ENCODE results near the gene AREG.
A peak's percentile ranks its signal among the peaks of the same experiment; 100 is the strongest.

AREG gene

DNA sequence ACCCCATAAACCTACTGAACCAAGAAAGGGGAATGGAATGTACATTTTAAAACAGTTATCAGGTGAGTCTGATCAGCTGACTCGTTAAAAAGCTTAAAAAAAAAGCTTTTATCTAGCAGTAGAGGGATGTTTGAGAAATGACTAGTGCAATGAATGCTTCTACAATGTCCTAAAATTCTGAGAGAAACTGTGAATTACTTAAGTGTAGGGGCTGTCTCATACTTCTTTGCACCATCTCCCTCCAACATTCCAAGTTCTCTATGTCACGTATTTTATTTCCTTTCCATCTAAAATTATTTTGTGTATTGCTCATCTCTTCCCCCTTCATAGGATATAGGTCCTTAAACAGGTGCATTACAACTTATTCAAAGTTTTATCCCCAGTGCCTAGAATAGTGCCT, 11.9 kb upstream of the AREG start:
- DNase-seq (ENCODE audit: low read depth) = no peak

DNA sequence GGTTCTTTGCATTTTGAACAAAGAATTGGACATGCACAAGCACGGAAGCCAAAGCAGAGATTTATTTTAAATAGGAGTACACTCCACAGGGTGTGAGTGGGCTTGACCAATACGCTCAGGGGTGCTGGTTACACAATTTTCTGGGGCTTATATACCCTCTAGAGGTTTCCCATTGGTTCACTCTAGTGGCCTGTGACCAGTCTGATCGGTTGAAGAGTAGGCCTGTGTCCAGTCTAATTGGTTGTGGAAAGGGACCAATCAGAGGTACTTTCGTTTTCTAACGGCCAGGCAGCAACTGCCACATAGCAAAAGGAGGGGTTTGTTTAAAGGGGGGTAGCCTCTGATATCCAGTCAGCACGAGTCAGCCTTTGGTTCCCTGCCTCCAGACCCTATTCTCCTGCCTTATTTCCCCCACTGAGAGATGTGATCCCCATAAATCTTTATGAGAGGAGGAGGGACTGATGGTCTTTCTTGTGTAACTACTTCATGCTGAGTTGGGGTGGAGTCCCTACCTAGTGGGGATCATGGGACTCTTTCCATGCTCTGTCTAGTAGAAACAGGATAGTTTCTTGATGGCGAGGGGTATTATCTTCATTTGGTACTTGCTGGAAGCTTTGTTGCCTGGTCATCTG, 11.3 kb upstream of the AREG start:
- DNase-seq (ENCODE audit: low read depth) = no peak

DNA sequence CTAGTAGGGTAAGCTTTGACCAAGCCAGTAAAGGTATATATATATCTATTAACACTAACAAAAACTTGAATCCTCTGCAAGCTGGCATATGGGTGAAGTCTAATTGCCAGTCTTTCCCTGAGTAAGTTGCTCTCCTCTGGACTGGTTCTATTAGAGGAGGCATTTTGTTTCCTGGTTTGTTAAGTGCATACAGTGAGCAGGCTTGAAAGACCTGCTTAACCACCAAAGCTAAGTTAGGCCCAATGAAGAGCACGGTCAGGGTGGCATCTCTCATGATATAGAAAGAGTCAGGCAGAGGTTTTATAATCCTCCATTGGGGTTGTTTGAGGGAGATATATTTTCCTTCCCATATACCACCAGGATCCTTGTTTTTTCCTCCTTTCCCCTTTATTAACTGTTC, 9.6 kb upstream of the AREG start:
- no peak for DNase-seq (ENCODE audit: low read depth)

DNA sequence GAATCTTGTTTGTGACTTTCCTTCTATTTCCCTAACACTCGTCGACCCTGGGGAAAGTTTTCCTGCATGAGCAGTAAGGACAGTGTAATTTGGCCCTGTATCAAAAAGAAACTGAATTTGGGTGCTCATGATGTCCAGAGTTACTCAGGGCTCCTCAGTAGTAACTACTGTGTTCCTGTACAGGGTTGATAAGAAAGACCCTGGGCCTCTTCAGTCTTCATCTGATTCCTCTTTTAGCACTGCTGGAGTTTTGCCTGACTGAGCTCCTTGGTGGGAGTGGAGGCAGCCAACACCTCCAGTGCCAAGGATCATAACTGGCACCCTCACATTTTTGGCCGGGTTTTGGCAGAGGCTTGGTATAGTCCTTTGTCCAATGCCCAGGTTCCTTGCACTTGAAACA, 7.1 kb upstream of the AREG start:
- DNase-seq (ENCODE audit: low read depth) = no peak

DNA sequence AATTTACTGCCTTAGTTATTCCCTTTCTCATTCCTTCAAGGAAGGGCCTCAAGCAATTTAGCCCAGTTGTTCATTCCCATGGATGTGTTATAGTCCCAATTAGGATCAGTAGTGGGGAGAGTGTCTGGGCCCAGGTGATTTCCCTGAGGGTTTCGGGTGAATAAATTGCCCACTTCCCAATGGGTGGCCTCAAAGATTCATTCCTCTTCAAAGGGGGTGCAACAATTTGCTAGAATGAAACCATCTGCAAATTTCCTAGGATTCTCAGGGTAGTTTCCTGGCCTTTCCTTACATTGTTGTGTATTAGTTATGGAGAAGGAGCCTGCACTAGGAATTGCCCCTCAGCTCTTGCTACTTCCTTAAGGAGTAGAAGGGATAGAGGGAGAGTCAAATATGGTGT, 6.3 kb upstream of the AREG start:
- no peak for DNase-seq (ENCODE audit: low read depth)

DNA sequence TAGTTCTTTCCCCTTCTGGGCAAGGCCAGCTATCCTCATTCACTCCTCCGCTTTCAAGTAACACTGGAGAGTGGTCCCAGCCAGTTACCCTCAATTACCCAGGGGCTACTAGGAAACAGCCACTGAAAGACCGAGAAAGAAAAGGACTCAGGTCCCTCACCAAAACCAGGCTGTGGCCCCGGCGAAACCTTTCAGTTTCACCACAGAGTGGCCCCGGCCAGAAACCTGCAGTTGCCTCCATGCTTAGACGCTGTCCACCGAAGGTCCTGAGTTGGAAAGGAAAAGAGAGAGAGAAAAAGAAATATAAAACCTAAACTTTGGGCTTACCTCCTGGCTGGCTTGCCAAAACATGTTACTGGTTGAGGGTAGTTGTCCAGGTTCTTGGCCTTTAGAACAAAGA, 5.0 kb upstream of the AREG start:
- DNase-seq (ENCODE audit: low read depth) = no peak

DNA sequence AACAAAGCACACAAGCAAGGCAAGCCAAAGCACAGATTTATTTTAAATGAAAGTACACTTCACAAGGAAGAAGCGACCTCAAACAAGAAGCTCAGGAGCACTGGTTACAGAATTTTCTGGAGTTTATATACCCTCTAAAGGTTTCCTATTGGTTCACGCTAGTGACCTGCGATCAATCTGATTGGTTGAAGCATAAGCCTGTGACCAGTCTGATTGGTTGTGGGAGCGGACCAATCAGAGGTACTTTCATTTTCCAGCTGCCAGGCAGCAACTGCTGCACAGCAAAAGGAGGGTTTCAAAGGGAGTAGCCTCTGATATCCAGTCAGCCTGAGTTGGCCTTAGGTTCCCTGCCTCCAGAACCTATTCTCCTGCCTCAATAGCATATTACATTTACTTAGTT, 4.6 kb upstream of the AREG start:
- no peak for DNase-seq (ENCODE audit: low read depth)

DNA sequence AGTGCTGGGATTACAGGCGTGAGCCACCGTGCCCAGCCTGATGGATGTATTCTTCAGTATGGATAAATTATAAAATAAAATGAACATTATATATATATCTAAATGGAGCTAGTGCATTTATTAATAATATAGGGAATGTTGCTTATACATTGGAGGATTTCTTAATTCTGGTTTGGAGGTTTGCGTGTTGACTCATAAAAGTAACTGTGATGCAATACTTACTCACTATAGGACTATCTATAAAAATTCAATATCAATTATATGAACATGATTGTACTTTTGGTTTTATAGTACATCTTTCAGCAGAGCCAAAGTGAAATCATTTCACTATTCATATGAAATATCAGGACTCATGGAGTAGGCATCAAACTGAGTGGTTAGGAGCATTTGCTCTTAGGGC, 3.2 kb upstream of the AREG start:
- peak; percentile 51 for DNase-seq (ENCODE audit: low read depth)

DNA sequence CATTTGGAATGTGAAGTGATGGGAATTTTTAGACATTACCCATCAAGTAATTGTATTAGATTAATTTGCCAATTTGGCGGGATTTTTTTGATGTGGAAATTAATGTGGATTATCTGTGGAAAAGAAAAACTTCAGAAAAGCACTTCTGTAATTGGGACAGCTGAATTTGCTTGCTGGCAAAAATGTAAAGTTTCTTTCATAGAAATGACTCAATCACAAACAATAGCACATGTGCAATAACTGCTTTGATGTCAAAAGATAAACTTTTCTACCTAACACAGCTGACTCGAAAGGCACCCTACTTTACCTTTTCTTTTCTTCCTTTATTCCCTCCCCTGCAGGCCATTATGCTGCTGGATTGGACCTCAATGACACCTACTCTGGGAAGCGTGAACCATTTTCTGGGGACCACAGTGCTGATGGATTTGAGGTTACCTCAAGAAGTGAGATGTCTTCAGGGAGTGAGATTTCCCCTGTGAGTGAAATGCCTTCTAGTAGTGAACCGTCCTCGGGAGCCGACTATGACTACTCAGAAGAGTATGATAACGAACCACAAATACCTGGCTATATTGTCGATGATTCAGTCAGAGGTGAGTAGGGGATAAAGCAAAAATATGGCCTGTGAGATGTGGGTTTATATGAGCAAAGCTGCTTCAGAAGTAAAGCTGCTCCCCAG, 1.4 kb downstream of the AREG start:
- no peak for DNase-seq (ENCODE audit: low read depth)

DNA sequence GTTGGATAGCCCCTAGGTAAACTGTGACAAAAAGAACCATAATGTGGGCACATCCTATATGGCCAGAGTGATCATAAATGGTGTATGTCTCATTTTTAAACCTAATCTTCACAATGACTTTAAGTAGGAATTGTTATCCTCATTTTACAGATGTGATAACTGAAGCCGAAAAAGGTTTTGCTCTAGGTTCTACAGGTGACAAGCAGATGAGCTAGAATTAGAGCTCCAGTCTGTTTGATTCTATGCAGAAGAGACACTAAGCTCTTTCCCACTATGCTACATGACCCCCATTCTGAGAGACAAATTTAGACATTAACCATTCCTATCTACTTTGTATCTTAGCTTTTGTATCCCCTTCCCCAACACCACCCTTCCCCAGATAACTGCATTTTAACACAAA, 2.0 kb downstream of the AREG start:
- DNase-seq (ENCODE audit: low read depth) = no peak

DNA sequence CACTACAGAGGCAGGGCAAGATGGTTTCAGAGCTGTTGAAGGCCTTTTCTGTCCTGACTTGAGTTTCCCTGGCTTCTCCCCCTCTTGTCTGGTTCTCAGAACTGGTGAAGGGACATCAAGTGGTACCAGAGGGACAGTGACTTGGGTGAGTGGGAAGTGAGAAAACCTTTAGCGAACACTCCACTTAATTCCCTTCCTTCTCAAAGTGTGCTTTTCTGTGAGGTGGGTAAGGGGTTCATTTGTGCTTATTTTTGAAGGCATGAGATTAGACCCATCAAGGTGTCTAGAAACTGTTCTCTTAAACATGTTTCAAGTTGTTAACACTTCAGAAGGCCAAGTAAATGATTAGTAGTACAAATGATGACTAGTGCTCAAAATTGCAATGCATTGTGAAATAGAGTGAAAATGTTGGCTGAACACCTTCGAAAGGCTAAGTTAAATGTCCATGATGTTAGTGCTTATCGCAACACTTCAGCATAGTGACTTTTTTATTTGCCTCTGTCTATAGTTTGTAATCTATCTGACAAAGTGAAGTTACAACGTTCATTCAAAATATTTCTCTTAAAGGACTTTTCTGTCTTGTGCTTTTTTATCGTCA, 2.8 kb downstream of the AREG start:
- DNase-seq (ENCODE audit: low read depth) = no peak

DNA sequence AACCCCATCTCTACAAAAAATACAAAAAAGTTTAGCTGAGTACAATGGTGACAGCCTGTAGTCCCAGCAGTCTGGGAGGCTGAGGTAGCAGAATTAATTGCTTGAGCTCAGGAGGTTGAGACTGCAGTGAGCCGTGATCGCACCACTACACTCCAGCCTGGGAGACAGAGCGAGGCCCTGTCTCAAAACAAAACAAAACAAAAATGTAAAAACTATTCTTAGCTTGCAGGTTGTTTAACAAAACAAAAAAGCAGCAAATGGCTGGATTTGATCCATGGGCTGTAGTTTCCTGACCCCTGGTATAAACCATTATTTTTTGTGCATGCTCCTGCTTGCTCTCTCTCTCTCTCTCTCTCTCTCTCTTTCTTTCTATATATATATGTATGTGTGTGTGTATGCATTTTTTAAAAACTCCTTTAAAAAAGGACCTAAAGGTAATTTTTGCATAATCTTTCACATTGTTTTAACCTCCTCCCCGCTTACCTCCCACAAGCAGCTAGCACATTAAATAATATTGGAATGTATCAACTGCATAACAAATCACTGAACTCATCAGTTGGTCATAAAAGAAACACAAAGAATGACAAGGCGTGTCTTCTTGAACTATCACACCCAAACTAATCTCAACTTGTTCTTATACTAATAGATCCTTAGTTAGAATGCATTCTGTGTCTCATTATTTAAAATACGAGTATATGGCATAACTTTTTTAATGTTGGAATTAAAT, 4.8 kb downstream of the AREG start:
- DNase-seq (ENCODE audit: low read depth) = no peak

DNA sequence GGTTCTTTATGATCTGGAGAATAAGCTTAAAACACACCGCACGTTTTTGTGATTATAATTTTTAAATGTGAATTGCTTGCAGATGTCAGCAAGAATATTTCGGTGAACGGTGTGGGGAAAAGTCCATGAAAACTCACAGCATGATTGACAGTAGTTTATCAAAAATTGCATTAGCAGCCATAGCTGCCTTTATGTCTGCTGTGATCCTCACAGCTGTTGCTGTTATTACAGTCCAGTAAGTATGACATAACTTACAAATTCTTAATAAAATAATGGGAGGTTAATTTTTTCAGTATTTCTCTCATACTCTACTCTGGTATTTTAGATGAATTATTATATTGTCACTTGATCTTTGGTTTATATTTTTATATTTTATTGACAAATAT, 5.4 kb downstream of the AREG start:
- DNase-seq (ENCODE audit: low read depth) = no peak

DNA sequence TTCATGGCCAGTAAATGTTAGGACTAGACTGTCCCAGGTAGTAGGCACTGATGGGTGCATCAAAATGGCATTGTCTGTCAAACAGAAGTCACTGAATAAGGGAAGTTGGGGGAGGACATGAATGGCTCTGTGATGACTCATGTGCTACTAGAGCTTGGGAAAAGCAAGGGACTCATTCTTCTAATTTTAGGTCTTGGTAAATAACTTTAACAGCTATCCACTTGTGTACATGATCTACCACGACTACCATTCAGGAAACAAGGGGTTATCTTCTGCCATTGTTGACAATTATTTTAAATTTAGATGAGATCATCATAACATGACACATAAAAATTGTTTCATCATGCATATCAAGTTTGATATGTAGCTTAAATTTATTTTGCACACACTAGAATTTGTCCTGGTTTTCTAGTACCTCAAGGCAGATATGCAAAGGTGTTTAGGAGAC, 6.3 kb downstream of the AREG start:
- peak; percentile 41 for DNase-seq (ENCODE audit: low read depth)

DNA sequence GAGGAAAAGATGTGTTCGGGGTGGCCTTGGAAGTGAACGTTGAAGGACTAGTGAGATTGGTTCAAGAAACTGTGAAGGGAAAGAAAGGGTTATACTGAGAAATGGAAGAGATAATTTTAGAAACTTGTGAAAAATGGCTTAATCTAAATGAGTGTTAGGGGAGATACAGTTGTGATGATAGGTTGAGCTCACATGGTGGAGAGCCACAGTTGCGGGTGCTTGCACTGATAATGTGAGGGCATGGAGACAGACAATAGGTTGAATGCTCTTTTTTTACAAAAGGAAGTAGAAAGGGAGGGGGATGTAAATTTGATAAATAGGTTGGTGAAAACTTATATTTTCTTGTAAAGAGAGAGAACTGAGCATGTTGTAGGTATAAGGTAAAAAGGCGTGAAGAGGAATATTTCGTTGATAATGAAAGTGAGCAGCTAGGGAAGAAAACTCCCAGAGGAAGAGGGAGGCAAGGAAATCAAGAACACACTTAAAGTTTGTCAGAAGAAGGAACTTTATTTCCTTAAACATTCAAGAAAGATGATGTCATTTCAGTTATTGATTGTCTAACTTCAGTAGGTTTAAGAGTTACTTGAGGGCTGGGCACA, 8.2 kb downstream of the AREG start:
- no peak for DNase-seq (ENCODE audit: low read depth)

DNA sequence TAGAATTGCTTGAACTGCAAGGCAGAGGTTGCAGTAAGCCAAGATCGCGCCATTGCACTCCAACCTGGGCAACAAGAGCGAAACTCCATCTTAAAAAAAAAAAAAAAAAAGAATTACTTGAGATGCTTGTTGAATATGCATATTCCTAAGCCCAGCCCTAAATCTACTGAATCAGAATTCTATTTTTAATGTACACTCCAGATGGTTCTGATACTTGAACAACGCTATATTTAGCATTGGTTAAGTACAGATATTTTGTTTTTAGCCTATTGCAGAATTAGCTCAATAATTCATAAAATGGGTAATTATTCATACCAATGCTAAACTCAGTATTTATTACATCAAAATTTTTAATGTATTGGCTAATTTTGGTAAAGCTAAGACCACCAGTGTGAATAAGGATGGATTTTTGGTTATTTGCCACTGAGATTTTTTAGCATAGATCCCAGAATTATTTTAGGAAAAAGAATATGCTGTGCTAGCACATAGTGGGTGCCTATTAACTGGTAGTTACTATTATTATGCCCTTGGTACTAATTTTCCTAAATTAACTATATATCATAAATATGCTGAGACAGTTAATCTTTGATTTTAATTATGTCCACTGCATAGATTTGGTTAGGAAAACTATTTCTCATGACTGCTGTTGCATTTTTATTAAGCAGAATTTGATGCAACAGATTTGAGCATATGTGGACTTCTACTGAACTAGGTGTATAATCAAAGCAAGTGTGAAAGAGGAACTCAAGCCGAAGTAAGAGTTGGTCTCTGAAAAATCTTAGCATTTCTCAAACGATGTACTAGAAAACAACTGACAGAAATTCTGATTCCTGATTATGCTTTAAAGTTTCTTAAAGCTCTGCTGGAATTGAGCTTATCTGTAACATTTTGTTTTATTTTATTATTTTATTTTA, 9.2 kb downstream of the AREG start:
- no peak for DNase-seq (ENCODE audit: low read depth)

DNA sequence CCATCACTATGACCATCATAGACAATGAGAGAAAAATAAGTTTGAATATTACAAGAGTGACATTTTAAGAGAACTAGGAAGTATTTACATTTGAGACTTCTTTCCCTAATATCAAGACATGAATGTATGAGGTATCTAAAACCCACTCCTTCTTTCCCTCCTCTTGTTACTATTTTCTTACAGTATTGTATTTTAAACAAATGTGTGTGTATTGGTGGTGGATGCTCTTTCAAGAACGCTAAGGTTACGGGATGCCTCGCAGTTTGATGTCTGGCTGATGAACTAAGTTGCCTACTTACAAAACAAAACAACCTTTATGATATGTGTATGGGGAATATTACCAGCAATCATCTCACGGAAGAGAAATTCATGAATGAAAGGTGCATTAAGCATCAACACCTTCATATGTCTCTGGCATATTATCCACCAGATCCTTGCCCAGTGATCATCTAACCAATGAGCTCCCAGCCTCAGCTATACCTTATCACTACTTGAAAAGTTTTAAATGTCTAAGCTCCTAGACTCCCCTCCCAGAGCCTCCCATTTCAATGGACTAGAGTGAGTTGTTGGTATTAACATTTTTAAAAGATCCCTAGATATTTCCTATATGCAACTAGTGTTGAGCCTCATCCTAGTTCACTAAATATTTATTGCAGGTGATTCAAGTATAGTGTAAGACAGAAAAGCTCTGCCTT, 10.6 kb downstream of the AREG start:
- DNase-seq (ENCODE audit: low read depth) = no peak

DNA sequence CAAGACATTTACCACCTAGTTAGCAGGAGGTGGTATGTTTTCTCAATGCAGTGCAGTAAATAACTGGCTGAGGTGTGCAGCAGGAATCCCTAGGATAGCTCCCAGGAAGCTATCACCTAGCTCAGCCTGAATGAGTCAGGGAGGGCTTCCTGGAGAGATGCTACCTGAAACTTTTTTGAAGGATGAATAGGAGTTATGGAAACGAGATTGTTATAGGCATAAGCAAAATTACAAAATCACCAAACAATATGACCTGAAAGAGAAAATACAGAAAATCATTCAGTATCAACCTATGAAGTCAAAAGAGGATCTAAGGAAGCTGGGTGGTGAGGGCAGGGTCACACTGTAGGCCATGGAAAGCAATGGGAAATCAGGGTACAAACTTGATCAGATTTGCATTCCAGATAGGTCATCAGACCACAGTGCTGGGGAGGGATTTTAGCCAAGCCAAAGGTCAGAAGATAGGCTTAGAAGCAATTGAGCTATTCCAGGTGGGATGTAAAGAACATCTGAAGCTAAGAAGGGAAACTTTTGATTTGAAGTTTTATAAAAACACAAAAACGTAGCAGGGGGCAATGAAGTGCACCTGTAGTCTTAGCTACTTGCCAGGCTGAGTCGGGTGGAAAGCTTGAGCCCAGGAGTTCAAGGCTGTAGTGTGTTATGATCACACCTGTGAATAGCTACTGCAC, 11.3 kb downstream of the AREG start:
- no peak for DNase-seq (ENCODE audit: low read depth)

DNA sequence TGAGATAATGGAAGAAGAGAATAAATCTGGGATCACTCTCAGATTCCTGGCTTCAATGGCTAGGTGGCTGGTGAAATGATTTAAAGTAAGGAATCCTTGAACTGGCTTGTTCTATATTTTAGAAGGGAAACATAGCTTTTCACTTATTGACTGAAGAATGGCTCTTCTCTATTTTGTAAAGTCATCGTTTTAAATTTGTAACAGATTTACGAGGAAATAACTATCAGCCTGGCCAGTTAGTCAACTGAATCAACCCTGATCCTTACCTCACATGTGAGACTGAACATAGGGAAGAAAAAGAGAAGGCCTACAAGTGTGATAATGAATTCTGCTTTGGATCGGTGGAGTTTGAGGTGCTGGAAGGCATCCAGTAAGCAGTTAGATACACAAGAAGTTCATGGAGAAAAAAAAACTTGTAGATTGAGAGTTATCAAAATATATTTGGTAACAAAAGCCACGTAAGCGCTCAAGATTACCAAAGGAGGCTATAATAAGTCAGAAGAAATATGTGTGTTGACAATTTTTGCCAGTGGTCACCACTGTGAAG, 12.0 kb downstream of the AREG start:
- no peak for DNase-seq (ENCODE audit: low read depth)

DNA sequence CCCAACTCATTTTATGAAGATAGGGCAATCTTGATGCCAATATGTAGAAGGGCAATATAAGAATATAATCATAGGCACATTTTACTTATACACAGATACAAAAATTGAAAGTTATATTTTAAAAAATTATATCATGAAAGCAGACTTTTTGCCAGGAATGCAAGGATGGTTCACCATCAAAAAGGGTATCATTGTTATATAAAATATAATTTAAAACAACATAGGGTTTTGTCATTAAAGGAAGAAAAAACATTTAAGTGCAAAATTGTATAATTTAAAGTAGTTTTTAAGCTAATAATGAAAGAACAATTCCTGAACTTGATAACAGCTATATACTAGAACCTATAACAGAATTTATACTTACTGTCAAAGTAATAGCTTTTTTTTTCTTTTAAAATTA, 15.9 kb downstream of the AREG start:
- DNase-seq (ENCODE audit: low read depth) = no peak
